ENCODE measurements around the gene ZNF777. TPM values are rescaled to one million over a fixed set of nuclear protein-coding genes. Genes with fewer than 3 reads are reported as not detected.
A peak's percentile ranks its signal among the peaks of the same experiment; 100 is the strongest.

ZNF777 gene
- total and polyA plus RNA-seq, 9 of the 15 experiments (the other 6 are each of a cell fraction or from before 2014, with no cell fraction given), result 0.11 to 32.6 (median 9.0) TPM

DNA sequence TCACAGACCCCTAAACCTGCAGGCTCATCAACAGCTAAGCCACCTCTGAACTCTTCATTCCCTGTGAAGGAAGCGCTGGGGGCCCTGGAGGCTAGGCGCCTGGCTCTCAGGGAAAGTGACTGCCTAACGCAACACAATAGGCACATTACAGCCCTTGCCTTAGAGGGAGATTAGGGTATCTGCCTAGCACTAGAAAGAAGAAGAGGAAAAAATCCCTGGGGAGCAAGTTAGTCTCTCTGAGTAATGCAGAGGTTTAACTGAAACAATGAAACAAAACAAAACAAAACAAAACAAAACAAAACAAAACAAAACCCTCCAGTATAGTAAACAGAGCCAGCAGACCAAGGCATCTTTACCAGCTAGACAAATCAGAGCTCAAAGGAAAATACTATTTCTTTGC is 2.6 kb downstream of the ZNF777 start (continued):
- TF ChIP-seq, protein P1, sequence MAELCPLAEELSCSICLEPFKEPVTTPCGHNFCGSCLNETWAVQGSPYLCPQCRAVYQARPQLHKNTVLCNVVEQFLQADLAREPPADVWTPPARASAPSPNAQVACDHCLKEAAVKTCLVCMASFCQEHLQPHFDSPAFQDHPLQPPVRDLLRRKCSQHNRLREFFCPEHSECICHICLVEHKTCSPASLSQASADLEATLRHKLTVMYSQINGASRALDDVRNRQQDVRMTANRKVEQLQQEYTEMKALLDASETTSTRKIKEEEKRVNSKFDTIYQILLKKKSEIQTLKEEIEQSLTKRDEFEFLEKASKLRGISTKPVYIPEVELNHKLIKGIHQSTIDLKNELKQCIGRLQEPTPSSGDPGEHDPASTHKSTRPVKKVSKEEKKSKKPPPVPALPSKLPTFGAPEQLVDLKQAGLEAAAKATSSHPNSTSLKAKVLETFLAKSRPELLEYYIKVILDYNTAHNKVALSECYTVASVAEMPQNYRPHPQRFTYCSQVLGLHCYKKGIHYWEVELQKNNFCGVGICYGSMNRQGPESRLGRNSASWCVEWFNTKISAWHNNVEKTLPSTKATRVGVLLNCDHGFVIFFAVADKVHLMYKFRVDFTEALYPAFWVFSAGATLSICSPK (IDR thresholded peaks at IDR 0.05; ENCODE audit: borderline replicate concordance), result no peak
- TF ChIP-seq, protein P2, sequence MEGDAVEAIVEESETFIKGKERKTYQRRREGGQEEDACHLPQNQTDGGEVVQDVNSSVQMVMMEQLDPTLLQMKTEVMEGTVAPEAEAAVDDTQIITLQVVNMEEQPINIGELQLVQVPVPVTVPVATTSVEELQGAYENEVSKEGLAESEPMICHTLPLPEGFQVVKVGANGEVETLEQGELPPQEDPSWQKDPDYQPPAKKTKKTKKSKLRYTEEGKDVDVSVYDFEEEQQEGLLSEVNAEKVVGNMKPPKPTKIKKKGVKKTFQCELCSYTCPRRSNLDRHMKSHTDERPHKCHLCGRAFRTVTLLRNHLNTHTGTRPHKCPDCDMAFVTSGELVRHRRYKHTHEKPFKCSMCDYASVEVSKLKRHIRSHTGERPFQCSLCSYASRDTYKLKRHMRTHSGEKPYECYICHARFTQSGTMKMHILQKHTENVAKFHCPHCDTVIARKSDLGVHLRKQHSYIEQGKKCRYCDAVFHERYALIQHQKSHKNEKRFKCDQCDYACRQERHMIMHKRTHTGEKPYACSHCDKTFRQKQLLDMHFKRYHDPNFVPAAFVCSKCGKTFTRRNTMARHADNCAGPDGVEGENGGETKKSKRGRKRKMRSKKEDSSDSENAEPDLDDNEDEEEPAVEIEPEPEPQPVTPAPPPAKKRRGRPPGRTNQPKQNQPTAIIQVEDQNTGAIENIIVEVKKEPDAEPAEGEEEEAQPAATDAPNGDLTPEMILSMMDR (IDR thresholded peaks at IDR 0.05 in 2 of 3, conservative IDR thresholded peaks at IDR 0.05 in 1 of 3; ENCODE audit: insufficient read depth in 2 of 3, low read depth in 1 of 3, low read length in 3 of 3), result no peak
- TF ChIP-seq, protein P3, sequence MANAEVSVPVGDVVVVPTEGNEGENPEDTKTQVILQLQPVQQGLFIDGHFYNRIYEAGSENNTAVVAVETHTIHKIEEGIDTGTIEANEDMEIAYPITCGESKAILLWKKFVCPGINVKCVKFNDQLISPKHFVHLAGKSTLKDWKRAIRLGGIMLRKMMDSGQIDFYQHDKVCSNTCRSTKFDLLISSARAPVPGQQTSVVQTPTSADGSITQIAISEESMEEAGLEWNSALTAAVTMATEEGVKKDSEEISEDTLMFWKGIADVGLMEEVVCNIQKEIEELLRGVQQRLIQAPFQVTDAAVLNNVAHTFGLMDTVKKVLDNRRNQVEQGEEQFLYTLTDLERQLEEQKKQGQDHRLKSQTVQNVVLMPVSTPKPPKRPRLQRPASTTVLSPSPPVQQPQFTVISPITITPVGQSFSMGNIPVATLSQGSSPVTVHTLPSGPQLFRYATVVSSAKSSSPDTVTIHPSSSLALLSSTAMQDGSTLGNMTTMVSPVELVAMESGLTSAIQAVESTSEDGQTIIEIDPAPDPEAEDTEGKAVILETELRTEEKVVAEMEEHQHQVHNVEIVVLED (CRISPR knock-in tag; IDR thresholded peaks at IDR 0.05), result no peak
- TF ChIP-seq NKRF (IDR thresholded peaks at IDR 0.05; ENCODE audit: borderline replicate concordance) (0 out of 2 replicates have a peak, but pooled peaks have one; percentile 42), YBX1 (IDR thresholded peaks at IDR 0.05) (no peak), TBL1XR1 (IDR thresholded peaks at IDR 0.05; ENCODE audit: low read length in 2 of 2) (no peak), PHF21A (IDR thresholded peaks at IDR 0.05; ENCODE audit: borderline replicate concordance, low read depth) (no peak), ZNF699 (CRISPR knock-in tag; IDR thresholded peaks at IDR 0.05; ENCODE audit: insufficient replicate concordance) (no peak), THRAP3 (IDR thresholded peaks at IDR 0.05; ENCODE audit: borderline replicate concordance) (0 out of 2 replicates have a peak, but pooled peaks have one; percentile 46), IFI16 (CRISPR knock-in tag; IDR thresholded peaks at IDR 0.05) (no peak), STAT5B (CRISPR knock-in tag; IDR thresholded peaks at IDR 0.05) (no peak), ZNF444 (CRISPR knock-in tag; IDR thresholded peaks at IDR 0.05) (no peak), E2F3 (CRISPR knock-in tag; IDR thresholded peaks at IDR 0.05) (no peak), RBM39 (optimal IDR thresholded peaks at IDR 0.05; ENCODE audit: low read depth, low read length) (no peak)
- TF ChIP-seq, protein P4, sequence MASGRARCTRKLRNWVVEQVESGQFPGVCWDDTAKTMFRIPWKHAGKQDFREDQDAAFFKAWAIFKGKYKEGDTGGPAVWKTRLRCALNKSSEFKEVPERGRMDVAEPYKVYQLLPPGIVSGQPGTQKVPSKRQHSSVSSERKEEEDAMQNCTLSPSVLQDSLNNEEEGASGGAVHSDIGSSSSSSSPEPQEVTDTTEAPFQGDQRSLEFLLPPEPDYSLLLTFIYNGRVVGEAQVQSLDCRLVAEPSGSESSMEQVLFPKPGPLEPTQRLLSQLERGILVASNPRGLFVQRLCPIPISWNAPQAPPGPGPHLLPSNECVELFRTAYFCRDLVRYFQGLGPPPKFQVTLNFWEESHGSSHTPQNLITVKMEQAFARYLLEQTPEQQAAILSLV (tag; IDR thresholded peaks at IDR 0.05), result no peak
- TF ChIP-seq, protein P5, sequence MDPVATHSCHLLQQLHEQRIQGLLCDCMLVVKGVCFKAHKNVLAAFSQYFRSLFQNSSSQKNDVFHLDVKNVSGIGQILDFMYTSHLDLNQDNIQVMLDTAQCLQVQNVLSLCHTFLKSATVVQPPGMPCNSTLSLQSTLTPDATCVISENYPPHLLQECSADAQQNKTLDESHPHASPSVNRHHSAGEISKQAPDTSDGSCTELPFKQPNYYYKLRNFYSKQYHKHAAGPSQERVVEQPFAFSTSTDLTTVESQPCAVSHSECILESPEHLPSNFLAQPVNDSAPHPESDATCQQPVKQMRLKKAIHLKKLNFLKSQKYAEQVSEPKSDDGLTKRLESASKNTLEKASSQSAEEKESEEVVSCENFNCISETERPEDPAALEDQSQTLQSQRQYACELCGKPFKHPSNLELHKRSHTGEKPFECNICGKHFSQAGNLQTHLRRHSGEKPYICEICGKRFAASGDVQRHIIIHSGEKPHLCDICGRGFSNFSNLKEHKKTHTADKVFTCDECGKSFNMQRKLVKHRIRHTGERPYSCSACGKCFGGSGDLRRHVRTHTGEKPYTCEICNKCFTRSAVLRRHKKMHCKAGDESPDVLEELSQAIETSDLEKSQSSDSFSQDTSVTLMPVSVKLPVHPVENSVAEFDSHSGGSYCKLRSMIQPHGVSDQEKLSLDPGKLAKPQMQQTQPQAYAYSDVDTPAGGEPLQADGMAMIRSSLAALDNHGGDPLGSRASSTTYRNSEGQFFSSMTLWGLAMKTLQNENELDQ (CRISPR knock-in tag; IDR thresholded peaks at IDR 0.05; ENCODE audit: borderline replicate concordance), result no peak

Data from K562 (cell line).